Motor neuron (in vitro differentiated cells): ENCODE results near the gene COPE. TPM values are rescaled to one million over a fixed set of nuclear protein-coding genes. Genes with fewer than 3 reads are reported as not detected.

Source experiments
- ATAC-seq, 8 experiments: fragments of 200-7000 bp; cut with Tn5 transposase; replicated peaks in 6 of 8; 2 replicates each; pipeline ENCODE4 v1.8.0; 2021; ENCODE audit warnings: mild to moderate bottlenecking in 8 of 8, moderate library complexity in 8 of 8
- H3K27ac ChIP-seq, 2 donors: fragments of 250-450 bp; sonication (Bioruptor Pico); 2 replicates each; pipeline ENCODE4 v1.9.0; 2021; ENCODE audit warnings: antibody characterized with exemption in 2 of 2, mild to moderate bottlenecking in 2 of 2, moderate library complexity in 1 of 2
- H3K4me1 ChIP-seq, 2 donors: fragments of 250-450 bp; sonication (Bioruptor Pico); replicated peaks in 1 of 2; 2 replicates each; pipeline ENCODE4 v1.6.1; 2021; ENCODE audit warnings: antibody characterized with exemption in 2 of 2, mild to moderate bottlenecking in 2 of 2, moderate library complexity in 1 of 2
- H3K4me3 ChIP-seq, 5 donors: fragments of 250-450 bp; sonication (Bioruptor Pico); 2 replicates each; pipeline ENCODE4 v1.9.0; 2021; ENCODE audit warnings: antibody characterized with exemption in 5 of 5, mild to moderate bottlenecking in 5 of 5, moderate library complexity in 4 of 5
- WGBS, 10 experiments: fragments of 450-650 bp; shearing (Covaris generic); methylation state at CpG; one replicate each; pipeline ENCODE4 v1.0.0; 2022; 5-methylcytosine and 5-hydroxymethylcytosine counted together
- in situ Hi-C, 9 experiments: fragments of 400-800 bp; cut with MboI; loops; one replicate each; pipeline ENCODE4 v1.15.0; 2021; ENCODE audit warnings: low sequenced_read_pairs in 9 of 9, low pct_unique_long_range_greater_than_20kb in 2 of 9; ENCODE audit not compliant: unreplicated experiment in 9 of 9
- total RNA-seq, 8 experiments: library from RNA; unstranded; fragments of 300-600 nt; gene quantifications; 2 replicates each; pipeline versions ENCODE4 v1.2.3 to v1.2.4, GENCODE V29; 2022

The COPE gene
- total RNA-seq, 8 experiments from 2014 or later: 151 to 208 (median 173) TPM

- H3K4me1 ChIP-seq: no peaks in the 10 kb centered on the region
- no peak overlapping the region for H3K4me3 ChIP-seq
- WGBS, 10 experiments: 88 to 100% (median 95%) methylated on average over 1 to 4 of the region's 17 CpGs; no CpG with 5 or more reads in 7 of the 10 experiments
- no peak overlapping the region for H3K27ac ChIP-seq
- in situ Hi-C loops: no loop called here
- ATAC-seq: no peak
These were observed 18.3 kb downstream of the COPE start for GRCh38 chr19:18900700-18901481.

GRCh38 chr19:18899624-18900560 lies 19.3 kb downstream of the COPE start:
- no peak for ATAC-seq
- H3K4me1 ChIP-seq: no peaks in the 10 kb centered on the region
- H3K4me3 ChIP-seq: no peak overlapping the region
- 70 to 100% methylated on average over 1 to 2 of the region's 20 CpGs; no CpG with 5 or more reads in 8 of the 10 experiments for WGBS, 10 experiments
- no peak overlapping the region for H3K27ac ChIP-seq
- in situ Hi-C loops: no loop called here

DNA sequence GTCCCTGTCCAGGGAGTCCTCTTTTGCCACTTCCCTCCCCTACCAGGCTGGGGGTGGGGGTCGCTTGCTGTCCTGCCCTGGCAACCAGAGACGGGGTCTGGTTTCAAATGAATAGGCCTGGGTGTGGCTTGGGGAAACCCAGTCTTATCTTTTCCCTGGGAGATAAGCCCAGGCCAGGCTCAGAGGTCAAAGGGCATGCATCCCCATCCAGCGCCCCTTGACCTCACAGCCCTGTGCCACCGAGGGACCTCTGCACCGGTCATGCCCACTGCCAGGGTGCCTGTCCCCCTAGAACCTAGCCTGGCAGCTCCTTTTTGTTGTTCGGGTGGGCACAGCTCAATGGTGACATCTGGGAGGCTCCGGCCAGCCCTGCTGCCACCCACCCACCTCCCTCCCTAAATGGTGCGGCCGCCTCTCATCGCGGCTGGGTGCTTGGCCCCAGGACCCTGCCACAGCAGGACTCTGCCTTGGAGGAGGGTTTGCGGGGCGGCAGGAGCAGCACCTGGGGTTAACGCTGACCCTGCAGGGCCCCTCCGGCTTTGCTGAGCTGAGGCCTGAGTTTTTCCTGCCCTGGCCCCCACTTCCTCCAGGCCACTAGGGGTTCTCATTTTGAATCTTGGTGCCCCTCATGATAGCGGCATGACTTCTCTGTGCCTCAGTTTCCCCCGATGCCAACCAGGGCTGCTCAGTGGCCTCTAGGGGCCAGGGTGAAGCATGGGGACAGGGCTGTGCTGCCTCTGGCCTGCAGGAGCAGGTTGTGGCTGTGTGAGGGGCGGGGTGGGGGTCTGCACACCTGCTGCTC lies 20.4 kb downstream of the COPE start:
- H3K4me1 ChIP-seq: peaks cover 2 to 5% of the 10 kb centered on the region in 2 donors
- in situ Hi-C loops: no loop called here
- no peak overlapping the region for H3K27ac ChIP-seq
- ATAC-seq: no peak
- 73 to 90% (median 79%) methylated on average over 2 to 4 of the region's 18 CpGs; no CpG with 5 or more reads in 6 of the 10 experiments for WGBS, 10 experiments
- no peak overlapping the region for H3K4me3 ChIP-seq

- peaks cover 5 to 9% of the 10 kb centered on the region in 2 donors for H3K4me1 ChIP-seq
- ATAC-seq: peak in 1 of 8 experiments; percentile 3
- in situ Hi-C loops: no loop called here
- 17 to 90% (median 62%) methylated on average over 2 of the region's 18 CpGs; no CpG with 5 or more reads in 7 of the 10 experiments for WGBS, 10 experiments
- H3K27ac ChIP-seq: no peak overlapping the region
- H3K4me3 ChIP-seq: no peak overlapping the region
These were observed 21.0 kb downstream of the COPE start for GRCh38 chr19:18898081-18898606.

DNA sequence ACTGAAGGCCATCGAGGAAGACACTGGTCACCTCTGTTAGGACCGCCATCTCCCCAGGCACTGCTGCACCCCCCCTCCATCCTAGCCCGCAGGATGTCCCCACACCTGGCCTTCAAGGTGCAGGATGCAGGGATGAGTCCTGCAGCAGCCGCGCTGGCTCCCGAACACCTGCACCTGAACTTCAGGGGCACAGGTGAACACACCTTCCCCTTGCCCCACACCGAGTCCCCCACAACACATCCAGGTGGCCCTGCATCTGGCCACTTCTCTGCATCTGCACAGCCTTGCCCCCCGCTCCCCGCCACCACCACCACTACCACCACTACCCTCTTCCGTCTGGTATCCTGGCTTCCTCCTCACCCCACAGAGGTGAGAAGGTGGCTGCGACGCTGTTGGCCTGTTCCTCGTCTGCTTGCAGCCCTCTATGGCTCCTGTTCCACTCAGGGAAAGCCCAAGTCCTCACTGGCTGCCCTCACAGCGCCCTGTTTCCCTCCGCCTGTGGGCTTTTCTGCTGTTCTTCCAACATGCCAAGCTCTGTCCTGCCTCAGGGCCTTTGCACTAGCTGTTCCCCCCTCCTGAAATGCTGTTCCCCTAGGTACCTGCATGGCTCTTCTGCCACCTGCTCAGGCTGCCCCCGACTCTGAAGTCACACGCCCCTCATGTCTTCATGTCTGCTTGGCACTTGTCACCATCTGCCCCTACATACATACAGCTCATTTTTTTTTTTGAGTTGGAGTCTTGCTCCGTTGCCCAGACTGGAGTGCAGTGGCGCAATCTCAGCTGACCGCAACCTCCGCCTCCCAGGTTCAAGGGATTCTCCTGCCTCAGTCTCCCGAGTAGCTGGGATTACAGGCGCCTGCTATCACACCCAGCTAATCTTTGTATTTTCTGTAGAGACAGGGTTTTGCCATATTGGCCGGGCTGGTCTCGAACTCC lies 21.8 kb downstream of the COPE start:
- no peak overlapping the region for H3K4me3 ChIP-seq
- 73 to 100% (median 87%) methylated on average over 1 to 8 of the region's 25 CpGs; no CpG with 5 or more reads in 5 of the 10 experiments for WGBS, 10 experiments
- peaks cover 5 to 9% of the 10 kb centered on the region in 2 donors for H3K4me1 ChIP-seq
- ATAC-seq: no peak
- no peak overlapping the region for H3K27ac ChIP-seq
- in situ Hi-C loops: no loop called here

DNA sequence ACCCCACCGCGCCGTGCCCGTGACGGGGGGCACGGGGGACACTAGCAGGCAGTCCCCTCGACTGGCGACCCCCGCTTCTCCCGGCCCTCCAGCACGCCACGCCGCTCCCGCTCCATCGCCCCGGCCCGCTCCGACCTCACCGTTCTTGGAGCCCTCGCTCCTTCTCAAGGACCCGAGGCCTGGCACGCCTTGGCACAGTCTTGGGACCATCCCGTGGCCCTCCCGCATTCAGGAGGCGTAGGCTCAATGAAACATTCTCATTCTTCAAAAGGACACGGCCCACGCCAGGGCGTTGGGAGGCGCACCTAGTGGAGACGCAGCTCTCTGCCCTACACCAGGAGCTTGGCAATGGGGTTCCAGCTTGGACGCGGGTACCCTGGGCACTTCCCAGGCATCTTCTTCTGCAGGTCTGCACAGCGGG lies 22.8 kb downstream of the COPE start:
- peak in 1 of 8 experiments; percentile 3 for ATAC-seq
- H3K4me3 ChIP-seq: peak overlapping the region; percentile 70 to 95 (median 88)
- peaks cover 5 to 9% of the 10 kb centered on the region in 2 donors for H3K4me1 ChIP-seq
- in situ Hi-C loops: no loop called here
- 67% methylated on average over 3 of the region's 33 CpGs; no CpG with 5 or more reads in 9 of the 10 experiments for WGBS, 10 experiments
- peak overlapping the region; percentile 63 for H3K27ac ChIP-seq

DNA sequence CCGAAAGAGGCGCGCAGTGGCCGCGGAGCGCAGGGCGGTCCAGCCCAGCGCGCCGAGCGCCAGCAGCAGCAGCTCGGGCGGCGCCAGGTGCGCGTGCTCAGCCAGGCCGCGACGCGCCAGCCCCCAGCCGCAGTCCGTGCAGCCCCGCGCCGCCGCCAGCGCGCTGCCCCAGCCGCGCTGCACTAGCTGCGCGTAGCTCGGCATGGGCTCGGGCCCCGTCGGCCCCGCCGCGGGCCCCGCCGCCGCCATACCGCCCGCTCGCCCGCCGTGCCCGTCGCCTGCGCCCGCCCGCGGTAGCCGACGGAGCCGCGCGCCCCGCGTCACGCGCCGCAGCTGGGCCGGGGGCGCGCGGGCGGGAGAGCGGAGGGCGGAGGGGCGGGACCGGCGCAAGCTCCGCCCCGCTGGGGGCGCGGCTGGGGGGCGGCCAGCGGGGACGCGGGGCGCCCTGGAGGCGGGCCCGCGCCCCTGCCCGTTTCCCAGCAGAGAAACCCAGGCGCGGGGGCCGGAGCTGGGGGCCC lies 23.3 kb downstream of the COPE start, which contains the start of gene CERS1:
TSS of gene CERS1 (minus strand) at position 335 of the 518 bp plus-strand sequence. CDS start at position 249, 86 bp downstream.
- H3K27ac ChIP-seq: peak within 1 kb of the TSS; percentile 63

DNA sequence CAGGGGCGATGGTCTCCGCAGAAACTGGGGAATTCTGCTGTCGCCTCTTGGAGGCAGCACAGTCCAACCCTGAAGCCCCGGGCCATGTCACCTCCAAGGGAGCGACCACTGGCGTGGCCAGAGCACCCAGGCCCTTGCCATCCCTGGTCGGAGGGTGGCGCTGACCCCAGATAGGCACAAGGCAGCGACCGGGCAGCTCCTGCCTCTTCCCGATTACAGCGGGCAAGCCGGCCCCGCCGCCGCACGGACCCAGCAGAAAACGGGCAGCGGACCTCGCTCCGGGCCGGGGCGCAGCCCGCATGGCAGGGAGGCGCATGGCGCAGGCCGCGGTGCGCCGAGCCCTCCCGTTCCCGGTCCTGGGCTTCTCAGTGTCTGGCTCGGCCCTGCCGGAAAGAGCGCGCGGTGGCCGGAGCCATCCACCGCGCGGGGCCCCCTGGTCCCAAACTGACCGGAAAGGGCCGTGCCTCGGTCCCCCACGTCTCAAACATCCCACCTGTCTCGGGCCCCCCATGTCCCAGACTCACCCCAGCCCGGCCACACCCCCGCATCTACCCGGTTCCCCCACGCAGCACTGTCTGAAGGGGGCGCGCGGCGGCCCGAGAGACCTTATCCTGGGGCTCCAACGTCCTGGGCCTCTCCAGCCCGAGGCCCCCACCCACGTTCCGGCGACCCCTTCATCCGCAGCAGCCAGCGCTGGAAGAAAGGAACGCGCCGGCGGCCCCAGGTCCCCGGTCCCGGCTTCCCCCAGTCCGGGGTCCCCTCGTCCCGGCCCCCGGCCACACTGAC lies 24.0 kb downstream of the COPE start:
- Histone ChIP-seq H3K4me3 (peak overlapping the region; percentile 70 to 95 (median 88)), H3K4me1 (peaks cover 5 to 9% of the 10 kb centered on the region in 2 donors), H3K27ac (peak overlapping the region; percentile 63)
- WGBS, 10 experiments: 0 to 20% (median 11%) methylated on average over 1 to 12 of the region's 72 CpGs; no CpG with 5 or more reads in 7 of the 10 experiments
- peak; percentile 38 to 83 (median 80) for ATAC-seq
- in situ Hi-C loops: no loop called here

More for the DNA sequence above, 23.3 kb downstream of the COPE start, which contains the start of gene CERS1:
- in situ Hi-C loops: no loop called here
- Histone ChIP-seq H3K4me1 (peaks cover 5 to 9% of the 10 kb centered on the region in 2 donors), H3K4me3 (peak within 1 kb of the TSS; percentile 70 to 95 (median 88))
- ATAC-seq: peak; percentile 7 to 57 (median 22)
- WGBS, 10 experiments: no CpG with 5 or more reads among the region's 89 CpGs

DNA sequence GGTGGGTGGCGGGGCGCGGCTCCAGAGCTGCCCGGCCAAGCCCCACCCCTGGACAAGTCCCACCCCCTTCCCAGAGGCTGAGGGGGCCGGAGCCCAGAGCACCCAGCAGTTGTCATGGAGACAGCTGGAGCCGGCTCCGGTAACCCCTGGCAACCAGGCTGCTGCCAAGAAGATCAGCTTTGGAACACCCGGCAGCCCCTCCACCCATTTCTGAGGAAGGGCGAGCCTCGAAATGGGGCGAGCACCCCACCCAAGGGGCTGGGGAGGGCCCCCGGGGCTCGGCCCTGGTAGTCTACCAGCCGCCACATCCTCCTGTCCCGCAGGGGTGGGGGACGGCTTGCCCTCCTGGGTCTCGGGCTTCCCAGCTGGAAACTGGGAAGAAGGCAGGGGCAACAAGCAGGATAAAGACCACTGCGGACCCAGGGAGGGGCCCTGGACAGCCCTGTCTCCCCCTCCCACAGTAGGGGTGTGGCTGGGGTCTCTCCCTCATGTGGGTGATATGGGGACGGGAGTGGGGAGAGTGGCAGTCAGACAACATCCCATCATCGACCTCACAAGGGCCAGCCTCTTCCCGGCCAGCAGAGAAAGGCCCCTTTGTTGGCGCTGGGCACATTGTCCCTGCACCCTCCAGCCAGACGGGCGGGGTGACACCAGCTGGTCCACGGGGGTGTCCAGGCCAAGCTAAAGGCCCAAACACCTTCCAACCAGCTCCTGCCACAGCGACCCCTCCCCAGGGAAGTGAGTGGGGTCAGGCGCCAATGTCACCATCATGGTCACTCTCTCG lies 24.7 kb downstream of the COPE start:
- WGBS, 10 experiments: 0% methylated on average over 1 to 2 of the region's 28 CpGs; no CpG with 5 or more reads in 8 of the 10 experiments
- in situ Hi-C loops: no loop called here
- peak; percentile 11 to 66 (median 56) for ATAC-seq
- H3K4me3 ChIP-seq: peak overlapping the region; percentile 70 to 95 (median 88)
- H3K27ac ChIP-seq: peak overlapping the region; percentile 63
- H3K4me1 ChIP-seq: peaks cover 5 to 9% of the 10 kb centered on the region in 2 donors

DNA sequence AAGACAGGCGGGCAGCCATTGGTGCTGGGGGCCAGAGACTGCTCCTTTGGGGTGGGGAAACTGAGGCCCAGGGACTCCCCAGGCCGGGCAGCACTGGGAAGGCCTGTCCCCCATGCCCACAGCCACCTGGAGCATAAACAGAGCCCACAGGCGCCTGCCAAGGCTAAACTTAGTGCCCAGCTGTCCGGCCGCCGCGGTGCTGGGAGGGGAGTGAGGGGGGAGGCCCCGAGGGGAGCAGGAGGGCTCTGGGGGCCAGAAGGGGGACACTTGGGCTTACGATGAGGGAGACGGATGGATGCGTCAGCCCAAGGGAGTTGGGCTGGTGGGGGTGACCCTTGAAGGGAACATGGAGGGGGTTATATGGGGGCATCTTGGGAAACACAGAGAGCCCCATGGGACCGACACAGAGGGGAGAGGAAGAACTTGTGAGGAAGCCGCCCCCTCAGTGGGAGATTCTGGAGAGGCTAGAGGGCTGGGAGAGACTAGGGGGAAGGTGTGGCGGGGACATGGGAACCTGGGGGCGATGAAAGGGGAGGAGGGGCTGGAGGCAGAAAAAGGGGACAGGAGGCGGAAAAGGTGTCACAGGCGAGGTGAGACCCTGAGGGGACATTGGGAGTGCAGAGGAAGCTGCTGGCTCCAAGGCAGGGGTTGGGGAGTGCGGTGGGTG lies 25.5 kb downstream of the COPE start:
- Histone ChIP-seq H3K4me3 (peak overlapping the region; percentile 70 to 95 (median 88)), H3K4me1 (peaks cover 5 to 9% of the 10 kb centered on the region in 2 donors), H3K27ac (no peak overlapping the region)
- no peak for ATAC-seq
- WGBS, 10 experiments: no CpG with 5 or more reads among the region's 18 CpGs
- in situ Hi-C loops: no loop called here
